GM18520 (cell line): Measurements from ENCODE around the gene EXD3.

Source experiments
- ATAC-seq: cut with Tn5 transposase; IDR thresholded peaks from one replicate; pipeline ENCODE4 v1.9.1; 2021; ENCODE audit not compliant: unreplicated experiment

Gene EXD3

GRCh38 chr9:137297966-137298365 is 125.0 kb downstream of the EXD3 start:
- ATAC-seq = no peak

DNA sequence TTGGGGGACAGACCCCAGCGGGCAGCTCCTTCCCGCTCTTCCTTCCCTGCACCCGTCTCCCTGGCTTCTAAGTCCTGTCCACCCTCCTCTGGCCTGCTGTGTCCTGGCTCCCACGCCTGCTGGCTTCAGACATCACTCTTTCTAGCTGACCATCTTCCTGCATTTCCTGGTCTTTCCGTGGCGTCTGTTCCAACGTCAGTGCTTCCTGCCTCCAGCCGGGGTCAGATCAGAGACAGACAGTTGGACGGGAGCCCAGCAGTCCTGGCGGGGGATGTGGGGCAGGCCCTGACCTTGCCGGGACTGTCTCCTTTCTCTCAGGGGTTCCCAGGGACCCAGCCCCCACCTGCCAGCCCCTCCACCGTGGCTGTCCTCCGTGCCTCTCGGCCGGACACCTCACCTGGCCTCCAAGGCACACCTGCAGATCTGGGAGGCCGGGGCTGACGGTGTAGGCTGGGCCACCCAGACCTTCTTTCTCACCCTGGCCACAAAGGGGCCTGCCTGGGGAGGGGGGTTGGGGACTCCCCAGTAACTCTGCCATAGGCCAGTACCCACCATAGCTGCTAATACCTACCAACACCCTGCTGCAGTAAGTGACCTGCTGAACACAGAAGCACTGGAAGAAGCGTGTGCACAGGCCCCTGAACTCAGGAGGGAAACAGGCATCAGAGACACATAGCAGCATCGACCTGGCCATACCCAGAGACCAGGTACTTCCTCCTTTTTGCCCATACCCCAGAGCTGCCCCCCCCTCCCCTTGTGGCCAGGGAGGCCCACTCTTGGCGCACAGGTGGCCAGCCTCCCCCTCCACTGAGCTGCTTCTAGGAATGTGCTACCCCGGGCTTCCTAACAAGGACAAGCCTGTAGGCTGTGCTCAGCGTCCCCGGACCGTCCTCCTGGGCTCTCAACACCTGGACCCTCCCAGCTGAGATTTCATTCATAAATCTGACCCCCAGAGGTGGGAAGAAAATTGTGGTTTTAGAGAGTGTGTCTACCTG is 126.0 kb downstream of the EXD3 start:
- ATAC-seq = no peak

DNA sequence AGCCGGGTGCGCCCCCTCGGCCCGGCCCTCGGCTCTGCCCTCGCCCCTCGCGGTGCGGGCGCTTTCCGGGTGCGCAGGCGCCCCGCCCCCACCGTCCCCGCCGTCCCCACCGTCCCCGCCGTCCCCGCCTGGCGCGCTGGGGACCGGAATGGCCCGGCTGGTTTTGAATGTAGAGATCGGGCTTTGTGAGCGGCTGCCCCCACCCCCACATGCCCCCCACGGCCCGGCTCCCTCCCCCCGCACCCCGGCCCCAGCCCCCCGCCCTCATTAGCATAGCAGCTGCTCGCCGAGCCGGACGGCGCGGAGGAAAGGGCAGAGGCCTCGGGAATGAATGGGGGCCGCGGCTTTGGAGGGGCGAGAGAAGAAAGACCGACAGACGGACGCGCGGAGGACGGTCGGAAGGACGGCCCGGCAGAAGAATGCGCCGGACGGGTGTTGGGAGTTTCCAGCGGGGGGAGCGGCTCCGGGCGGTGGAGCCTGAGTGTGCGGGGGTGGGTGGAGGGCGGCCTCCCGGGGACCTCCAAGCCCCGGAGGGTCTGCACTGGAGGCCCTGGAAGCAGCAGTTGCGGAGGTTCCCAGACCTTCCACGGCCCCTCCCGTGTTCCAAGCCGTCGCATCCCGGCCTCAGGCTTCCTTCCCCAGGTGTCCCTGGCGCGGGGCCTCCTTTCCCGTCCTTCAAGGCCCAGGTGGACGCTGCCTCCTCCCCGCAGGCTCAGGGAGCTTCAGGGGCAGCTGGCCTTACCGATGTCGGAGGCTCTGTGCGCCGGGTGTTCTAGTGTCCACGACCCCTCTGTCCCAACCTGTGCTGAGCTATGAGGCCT is 126.9 kb downstream of the EXD3 start:
- ATAC-seq = no peak

- ATAC-seq = no peak
These were observed 127.6 kb downstream of the EXD3 start for GRCh38 chr9:137295238-137295811.

DNA sequence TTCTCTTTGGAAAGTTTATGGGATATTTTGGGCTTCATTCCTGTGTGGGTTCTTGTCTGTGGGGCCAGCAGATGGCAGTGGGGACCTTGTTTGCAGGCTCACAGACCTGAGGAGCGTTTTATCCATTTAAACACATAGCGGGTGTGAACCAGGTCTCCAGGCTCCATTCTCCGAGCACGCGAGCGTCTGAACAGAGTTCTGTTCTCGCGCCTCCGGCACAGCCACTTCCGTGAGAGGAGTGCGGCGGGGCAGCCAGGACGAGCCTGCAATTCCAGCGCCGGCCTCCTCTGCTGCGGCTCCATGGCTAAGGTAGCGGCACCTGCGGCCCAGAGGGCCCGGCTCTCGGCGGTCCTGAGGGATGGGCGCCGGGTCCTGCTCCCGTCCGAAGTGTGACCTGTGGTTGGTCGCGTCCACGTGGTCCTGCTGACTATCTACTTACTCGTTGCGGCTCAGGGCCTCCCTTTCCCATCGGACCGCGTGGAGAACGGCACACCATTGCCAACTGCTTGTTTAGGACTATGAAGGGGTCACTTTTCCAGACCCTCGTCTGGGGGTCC is 128.2 kb downstream of the EXD3 start:
- no peak for ATAC-seq

DNA sequence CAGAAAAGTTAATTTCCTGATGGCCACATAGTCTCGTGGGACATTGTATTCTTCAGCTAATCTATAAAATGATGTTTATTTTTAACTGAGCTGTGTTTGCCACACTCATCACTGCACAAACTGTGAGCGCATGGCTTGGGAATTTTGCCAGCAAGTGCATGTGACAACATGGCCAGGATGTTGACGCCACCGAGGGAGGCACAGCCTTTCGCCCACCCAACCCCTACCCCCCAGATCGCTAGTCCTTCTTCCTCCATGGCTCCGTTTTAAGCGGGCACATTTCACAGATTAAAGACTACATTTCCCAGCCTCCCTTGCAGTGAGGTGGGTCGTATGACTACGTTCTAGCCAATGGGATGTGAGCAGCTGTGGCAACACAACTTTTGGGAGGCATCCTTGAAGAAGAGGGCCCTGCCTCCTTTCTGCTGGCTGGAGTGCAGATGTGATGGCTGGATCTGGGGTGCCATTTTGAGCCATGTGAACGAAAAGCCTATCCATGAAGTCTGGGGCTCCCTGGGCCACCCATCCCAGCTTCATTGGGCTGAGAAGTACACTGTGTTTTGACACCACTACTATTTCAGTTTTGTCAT is 128.8 kb downstream of the EXD3 start:
- ATAC-seq = no peak

DNA sequence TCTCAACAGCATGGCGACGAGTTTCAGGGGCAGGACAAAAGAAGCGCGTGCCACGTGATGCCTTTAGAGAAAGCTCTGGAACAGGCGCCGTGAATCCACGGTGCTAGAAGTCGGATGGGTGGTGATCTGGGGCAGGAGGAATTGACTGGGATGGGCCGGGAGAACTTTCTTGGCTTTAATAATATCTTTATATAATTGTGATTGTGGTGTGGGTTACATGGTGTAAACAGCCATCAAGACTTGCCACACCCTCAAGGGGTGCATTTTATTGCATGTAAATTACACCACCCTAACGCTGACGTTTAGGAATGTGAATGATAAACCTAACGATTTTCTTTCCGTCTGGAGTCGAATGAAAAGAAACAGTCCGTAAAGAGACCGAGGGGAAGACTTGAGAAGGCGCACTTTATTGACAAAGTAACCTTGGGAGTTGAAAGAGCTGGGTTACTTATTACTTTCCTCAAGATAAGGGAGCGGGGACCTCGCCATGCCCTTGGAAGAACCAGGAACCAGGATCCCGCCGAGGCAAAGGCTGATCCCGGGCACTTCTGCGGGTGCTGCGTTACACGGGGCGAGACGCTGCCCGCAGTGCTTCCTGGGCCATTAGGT is 129.4 kb downstream of the EXD3 start:
- no peak for ATAC-seq

DNA sequence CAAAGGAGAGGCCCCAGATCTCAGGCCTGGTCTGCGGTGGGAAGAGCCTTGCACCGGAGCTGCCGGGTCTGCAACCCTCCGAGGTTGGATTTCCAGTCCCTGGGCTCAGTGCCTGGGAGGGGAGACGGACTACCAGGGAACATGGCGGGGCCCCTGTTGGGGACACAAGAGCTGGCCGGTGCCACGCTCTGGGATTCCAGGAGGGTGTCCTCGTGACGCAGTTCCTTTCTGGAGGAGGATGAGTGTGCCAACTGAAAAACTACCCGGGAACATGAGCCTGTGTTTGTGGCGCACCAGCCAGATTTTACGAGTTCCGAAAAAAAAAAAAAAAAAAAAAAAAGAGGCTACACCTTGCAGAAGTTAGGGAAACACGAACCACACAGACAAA is 129.9 kb downstream of the EXD3 start:
- ATAC-seq = no peak

- no peak for ATAC-seq
These were observed 136.0 kb downstream of the EXD3 start for GRCh38 chr9:137286975-137287383.

- no peak for ATAC-seq
These were observed 141.4 kb downstream of the EXD3 start for GRCh38 chr9:137281345-137282116.

- no peak for ATAC-seq
These were observed 142.3 kb downstream of the EXD3 start for GRCh38 chr9:137280474-137281344.

- no peak for ATAC-seq
These were observed 143.1 kb downstream of the EXD3 start for GRCh38 chr9:137279741-137280473.

- no peak for ATAC-seq
These were observed 143.9 kb downstream of the EXD3 start for GRCh38 chr9:137278721-137279711.

DNA sequence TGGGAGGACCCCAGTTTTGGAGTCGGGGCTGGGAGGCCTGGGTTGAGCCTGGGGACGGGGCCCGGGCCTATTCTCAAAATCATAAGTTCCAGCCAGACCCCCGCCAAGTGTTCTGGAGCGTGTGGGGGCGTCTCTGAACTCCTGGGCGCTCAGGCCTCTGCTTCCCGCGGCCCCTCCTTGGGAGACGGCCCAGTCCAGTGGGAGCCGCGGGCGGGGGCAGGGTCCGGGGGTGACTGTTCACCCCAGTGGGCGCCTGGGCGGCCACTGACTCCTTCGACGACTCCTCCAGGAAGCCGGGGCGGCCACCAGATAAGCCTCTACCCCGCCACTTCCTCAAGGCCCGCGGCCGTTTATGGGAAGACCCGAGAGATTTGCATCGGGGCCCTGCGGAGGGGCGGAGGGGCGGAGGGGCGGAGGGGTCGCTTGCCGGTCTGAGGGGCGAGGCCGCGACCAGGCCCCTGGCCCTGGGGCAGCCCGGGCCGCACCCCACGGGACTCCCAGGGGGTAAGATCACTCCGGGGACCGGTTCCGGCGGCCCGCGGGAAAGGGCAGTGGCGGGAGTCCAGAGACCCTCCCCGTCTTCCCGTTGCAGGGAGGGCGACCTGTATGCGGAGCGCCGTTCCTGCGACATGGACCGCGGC is 144.8 kb downstream of the EXD3 start:
- no peak for ATAC-seq

GRCh38 chr9:137277329-137278041 is 145.5 kb downstream of the EXD3 start, which contains the start of gene TOR4A:
TOR4A (plus strand) TSS chr9:137277726; CDS start chr9:137278690, 964 bp downstream.
- peak; percentile 66 for ATAC-seq
